H1 (cell line): Measurements from ENCODE around the gene ADGRF1. TPM values are rescaled to one million over a fixed set of nuclear protein-coding genes. Genes with fewer than 3 reads are reported as not detected.

ENCODE experiments used
- CTCF ChIA-PET: fragments of 300-600 bp; sonication (Branson Sonifier 250); formaldehyde crosslinking; loops from one replicate; lab custom pipeline; 2021; ENCODE audit not compliant: partially characterized antibody; lab: Charles Lee
- POLR2A ChIA-PET: fragments of 300-600 bp; sonication (Branson Sonifier 250); formaldehyde crosslinking; loops from one replicate; lab custom pipeline; 2021; ENCODE audit warnings: inconsistent platforms; ENCODE audit not compliant: partially characterized antibody; lab: Charles Lee
- DNase-seq, 2 experiments: peaks; one replicate each; pipeline versions ENCODE4 v3.0.0 to v3.0.0-alpha.2; 2010 to 2022; ENCODE audit warnings: low spot score in 2 of 2, low read depth in 1 of 2, mixed read lengths in 1 of 2
- FAIRE-seq: peaks from 2 replicates; lab custom pipeline; 2011; peaks lifted over from hg19 to GRCh38; lab: Jason Lieb, UNC
- H2AFZ ChIP-seq: 2 replicates; pipeline ENCODE4 v1.8.1; 2012; ENCODE audit warnings: low read length, inconsistent platforms
- H2AK5ac ChIP-seq: 2 replicates; pipeline ENCODE4 v1.6.1; 2013; ENCODE audit warnings: low read depth, low read length
- H2BK120ac ChIP-seq: replicated peaks from 2 replicates; pipeline ENCODE3; 2013; ENCODE audit warnings: low read depth, low read length, inconsistent platforms
- H2BK12ac ChIP-seq: 2 replicates; pipeline ENCODE4 v1.6.1; 2013; ENCODE audit warnings: low read depth, low read length
- H2BK15ac ChIP-seq: 2 replicates; pipeline ENCODE4 v1.6.1; 2013; ENCODE audit warnings: low read length
- H2BK20ac ChIP-seq: 2 replicates; pipeline ENCODE4 v1.6.1; 2013; ENCODE audit warnings: low read length
- H2BK5ac ChIP-seq: 2 replicates; pipeline ENCODE4 v1.6.1; 2013; ENCODE audit warnings: low read depth, low read length
- H3K14ac ChIP-seq: 2 replicates; pipeline ENCODE4 v1.6.1; 2013; ENCODE audit warnings: inconsistent platforms; ENCODE audit not compliant: insufficient read length
- H3K18ac ChIP-seq: 2 replicates; pipeline ENCODE4 v1.6.1; 2013; ENCODE audit warnings: low read length; ENCODE audit errors: extremely low read depth
- H3K23ac ChIP-seq: 2 replicates; pipeline ENCODE4 v1.6.1; 2013; ENCODE audit warnings: inconsistent platforms; ENCODE audit not compliant: insufficient read length
- H3K23me2 ChIP-seq: 2 replicates; pipeline ENCODE4 v1.6.1; 2013; ENCODE audit warnings: low read depth, low read length
- H3K27ac ChIP-seq: 2 replicates; pipeline ENCODE4 v1.6.1; 2011; ENCODE audit warnings: low read depth, low read length, inconsistent platforms
- H3K27me3 ChIP-seq, 4 experiments: replicated peaks in 1 of 4; 1 replicate in 1 of 4; 2 replicates in 3 of 4; pipeline versions ENCODE4 v1.6.1 to v1.8.1; 2011 to 2013; ENCODE audit warnings: low read length in 3 of 4, mild to moderate bottlenecking in 3 of 4, inconsistent platforms in 2 of 4, mixed read lengths in 2 of 4, moderate library complexity in 1 of 4; ENCODE audit not compliant: control insufficient read depth in 3 of 4, insufficient read depth in 3 of 4; ENCODE audit errors: extremely low read depth in 1 of 4
- H3K36me3 ChIP-seq, 4 experiments: 2 replicates each; pipeline versions ENCODE4 v1.6.1 to v1.8.1; 2011 to 2013; ENCODE audit warnings: mild to moderate bottlenecking in 4 of 4, low read length in 3 of 4, moderate library complexity in 2 of 4, control low read depth in 1 of 4, inconsistent platforms in 1 of 4; ENCODE audit not compliant: insufficient read depth in 4 of 4, control insufficient read depth in 2 of 4
- H3K4ac ChIP-seq: replicated peaks from 2 replicates; pipeline ENCODE3; 2013; ENCODE audit warnings: low read length, low read depth, mixed read lengths, inconsistent platforms; ENCODE audit not compliant: insufficient read length
- H3K4me1 ChIP-seq, 4 experiments: replicated peaks in 1 of 4; 1 replicate in 1 of 4; 2 replicates in 3 of 4; pipeline versions ENCODE4 v1.6.1 to v1.8.1; 2011 to 2013; ENCODE audit warnings: low read length in 3 of 4, inconsistent platforms in 2 of 4, mixed read lengths in 1 of 4; ENCODE audit not compliant: insufficient read depth in 4 of 4, control insufficient read depth in 3 of 4
- H3K4me2 ChIP-seq, 2 experiments: 2 replicates each; pipeline versions ENCODE4 v1.6.1 to v1.8.1; 2011 to 2013; ENCODE audit warnings: low read depth in 2 of 2, low read length in 2 of 2, control low read depth in 1 of 2, inconsistent platforms in 1 of 2, mild to moderate bottlenecking in 1 of 2; ENCODE audit not compliant: insufficient read depth in 1 of 2
- H3K4me3 ChIP-seq, 4 experiments: fragments of 200-600, 300-600 bp in 1 of 4; sonication (generic), shearing (Covaris generic), sonication (Bioruptor Twin) in 1 of 4; 2 replicates each; pipeline versions ENCODE4 v1.5.1 to v1.8.1; 2011 to 2016; ENCODE audit warnings: low read length in 4 of 4, low read depth in 3 of 4, control low read depth in 2 of 4, inconsistent platforms in 2 of 4, mild to moderate bottlenecking in 2 of 4, mixed read lengths in 1 of 4, moderate library complexity in 1 of 4; ENCODE audit not compliant: insufficient read depth in 2 of 4; ENCODE audit errors: extremely low read depth in 1 of 4
- H3K56ac ChIP-seq: replicated peaks from 2 replicates; pipeline ENCODE3; 2013; ENCODE audit warnings: low read depth, mild to moderate bottlenecking, mixed read lengths, low read length, inconsistent platforms; ENCODE audit not compliant: insufficient read length
- H3K79me1 ChIP-seq: 2 replicates; pipeline ENCODE4 v1.6.1; 2013; ENCODE audit warnings: low read depth, low read length, control low read depth
- H3K79me2 ChIP-seq, 2 experiments: 2 replicates each; pipeline versions ENCODE4 v1.6.1 to v1.8.1; 2012 to 2013; ENCODE audit warnings: low read length in 2 of 2, mild to moderate bottlenecking in 2 of 2, inconsistent platforms in 1 of 2; ENCODE audit not compliant: insufficient read depth in 2 of 2, control insufficient read depth in 1 of 2
- H3K9ac ChIP-seq, 4 experiments: replicated peaks in 1 of 4; 1 replicate in 1 of 4; 2 replicates in 3 of 4; pipeline versions ENCODE4 v1.6.1 to v1.8.1; 2011 to 2013; ENCODE audit warnings: low read depth in 3 of 4, low read length in 3 of 4, control low read depth in 2 of 4, mild to moderate bottlenecking in 2 of 4, moderate library complexity in 2 of 4, inconsistent platforms in 1 of 4; ENCODE audit errors: extremely low read depth in 1 of 4
- H3K9me3 ChIP-seq, 2 experiments: 2 replicates each; pipeline versions ENCODE4 v1.6.1 to v1.8.1; 2012 to 2013; ENCODE audit warnings: mild to moderate bottlenecking in 2 of 2, moderate library complexity in 2 of 2, control low read depth in 1 of 2, inconsistent platforms in 1 of 2, low read depth in 1 of 2, low read length in 1 of 2, mixed read lengths in 1 of 2; ENCODE audit not compliant: insufficient read depth in 2 of 2
- H4K20me1 ChIP-seq, 2 experiments: replicated peaks in 1 of 2; 2 replicates each; pipeline versions ENCODE3 to v1.8.1; 2011 to 2013; ENCODE audit warnings: inconsistent platforms in 2 of 2, low read length in 2 of 2, mild to moderate bottlenecking in 1 of 2; ENCODE audit not compliant: insufficient read depth in 2 of 2, control insufficient read depth in 1 of 2
- H4K5ac ChIP-seq: 2 replicates; pipeline ENCODE4 v1.6.1; 2013; ENCODE audit warnings: low read length, low read depth, mixed read lengths, inconsistent platforms; ENCODE audit not compliant: insufficient read length
- H4K8ac ChIP-seq: 2 replicates; pipeline ENCODE4 v1.8.0; 2013; ENCODE audit warnings: mild to moderate bottlenecking, moderate library complexity, low read length, inconsistent platforms; ENCODE audit not compliant: insufficient read depth; ENCODE audit errors: extremely low read depth
- H4K91ac ChIP-seq: replicated peaks from 2 replicates; pipeline ENCODE3; 2013; ENCODE audit warnings: low read length, mixed read lengths, inconsistent platforms; ENCODE audit not compliant: insufficient read length
- JUN ChIP-seq: IDR thresholded peaks from 2 replicates; pipeline ENCODE4 v1.6.1; 2011; ENCODE audit warnings: low read depth, mild to moderate bottlenecking, improper control_type of control experiment, low read length
- WGBS, 2 experiments: shearing (Covaris generic) in 1 of 2; methylation state at CpG; one replicate each; pipeline versions ENCODE4 v1.1.6 to v1.1.7; 2013 to 2015; ENCODE audit warnings: low lambda C conversion rate in 2 of 2, mixed read lengths in 2 of 2, inconsistent platforms in 1 of 2, low coverage in 1 of 2, missing lambda C conversion rate in 1 of 2; ENCODE audit not compliant: insufficient replicate concordance in 2 of 2, insufficient coverage in 1 of 2, insufficient read length in 1 of 2; ENCODE audit errors: extremely low coverage in 1 of 2, missing lambda C conversion rate in 1 of 2; 5-methylcytosine and 5-hydroxymethylcytosine counted together
- polyA plus RNA-seq, 7 experiments: library from polyadenylated mRNA; depleted of rRNA in 3 of 7; stranded (reverse) in 5 of 7; unstranded in 2 of 7; fragments of >200 nt in 5 of 7; fragments of 200-250 nt in 2 of 7; gene quantifications; 1 replicate in 5 of 7; 2 replicates in 1 of 7; 4 replicates in 1 of 7; pipeline versions ENCODE4 v1.2.1 to v1.2.3, GENCODE V29; 2011 to 2013; ENCODE audit warnings: missing spikeins in 2 of 7, mixed read lengths in 2 of 7
- total RNA-seq: library from RNA; stranded (reverse); fragmentation: NEBNext Ultra II Directional; extraction: Animal tissue kit (Norgen Biotek cat#: 25700); gene quantifications from 2 replicates; pipeline ENCODE4 v1.2.1, GENCODE V29; 2021

ADGRF1 gene
- total and polyA plus RNA-seq, 2 of the 8 experiments (the other 6 are each of a cell fraction or from before 2014, with no cell fraction given): not detected

- no peak overlapping the region for H3K4me2 ChIP-seq
- no peak for TF ChIP-seq JUN
Measured at GRCh38 chr6:47023573-47023972, 18.6 kb downstream of the ADGRF1 start.

More at GRCh38 chr6:47023573-47023972, 18.6 kb downstream of the ADGRF1 start:
- Histone ChIP-seq H3K4me1 (no peaks in the 10 kb centered on the region), H3K27ac (no peak overlapping the region), H4K91ac (no peak overlapping the region), H2BK120ac (no peak overlapping the region), H3K79me1 (no peaks in the 10 kb centered on the region), H2AK5ac (no peak overlapping the region), H3K23me2 (no peaks in the 10 kb centered on the region; the same call in 1 of the 2 replicates), H3K4me3 (no peak overlapping the region), H3K56ac (no peak overlapping the region), H3K14ac (no peak overlapping the region), H3K36me3 (no peaks in the 10 kb centered on the region), H3K18ac (no peak overlapping the region), H4K5ac (no peak overlapping the region), H3K4ac (no peak overlapping the region), H3K9ac (no peak overlapping the region), H2BK15ac (no peak overlapping the region), H3K23ac (no peak overlapping the region), H3K79me2 (no peaks in the 10 kb centered on the region), H3K9me3 (no peaks in the 10 kb centered on the region), H2BK12ac (no peak overlapping the region), H4K8ac (no peak overlapping the region), H4K20me1 (no peaks in the 10 kb centered on the region), H3K27me3 (peaks cover 0 to 1% (median 0%) of the 10 kb centered on the region in 4 experiments; a peak in 1 of 7 replicates), H2BK20ac (no peak overlapping the region), H2AFZ (no peak overlapping the region), H2BK5ac (no peak overlapping the region)
- WGBS, 2 experiments: 43% methylated on average over 1 of the region's 1 CpG; no CpG with 5 or more reads in 1 of the 2 experiments
- no peak for FAIRE-seq
- POLR2A ChIA-PET: no interaction called here
- no peak for DNase-seq
- CTCF ChIA-PET: interaction anchor here (0.6 to 3.4 kb wide), 3 partner anchors 11 to 535 kb away, joined by 3 to 12 read pairs (median 10); no protein-coding TSS in a partner anchor
